ENCODE data around the gene ROBO4. TPM values are rescaled to one million over a fixed set of nuclear protein-coding genes. Genes with fewer than 3 reads are reported as not detected.

Gene ROBO4
- polyA plus RNA-seq (2013, experiment 1 of 2): 0.17 TPM
- 0.22 TPM for polyA plus RNA-seq (2013, experiment 2 of 2)

GRCh38 chr11:124897674-124898262 is at the start of gene ROBO4:
ROBO4 (minus strand) TSS chr11:124897865; CDS start chr11:124897795, 70 bp downstream.
- peaks cover 28% of the 10 kb centered on the region for H3K4me1 ChIP-seq (ENCODE audit: control insufficient read depth, insufficient read depth, low read depth, low read length)

GRCh38 chr11:124946735-124947141 is 49.1 kb upstream of the ROBO4 start:
- no peak overlapping the region for H3K4me3 ChIP-seq (ENCODE audit: insufficient read depth in 1 of 2, low read depth in 1 of 2, low read length in 2 of 2)
- no peak overlapping the region for H2AK5ac ChIP-seq (ENCODE audit: low read length, severe bottlenecking)
- no peaks in the 10 kb centered on the region for H3K36me3 ChIP-seq (ENCODE audit: control insufficient read depth in 1 of 2, insufficient read depth in 2 of 2, low read depth in 1 of 2, low read length in 2 of 2)
- peak overlapping the region; percentile 68 for H3K9ac ChIP-seq (ENCODE audit: low read length)
- DNase-seq: no peak
- no peak overlapping the region for H3K4ac ChIP-seq (ENCODE audit: low read depth in 1 of 2, low read length in 2 of 2)
- no peak overlapping the region for H3K23ac ChIP-seq (ENCODE audit: low read length in 2 of 2)
- no peak overlapping the region for H3K14ac ChIP-seq (ENCODE audit: low read length in 2 of 2)
- H3K79me1 ChIP-seq (replicated peaks; ENCODE audit: low read length, poor library complexity, severe bottlenecking): no peaks in the 10 kb centered on the region
- no peak overlapping the region for H4K91ac ChIP-seq (ENCODE audit: low read length)
- no peak overlapping the region for H2BK12ac ChIP-seq (ENCODE audit: low read length in 2 of 2)
- no peak overlapping the region for H4K8ac ChIP-seq (ENCODE audit: low read length)
- H2BK120ac ChIP-seq (ENCODE audit: low read depth, low read length): no peak overlapping the region
- H3K4me2 ChIP-seq (ENCODE audit: low read length, poor library complexity, severe bottlenecking): no peak overlapping the region
- peaks cover 2% of the 10 kb centered on the region for H3K9me3 ChIP-seq (ENCODE audit: control insufficient read depth, low read length)
- H2BK5ac ChIP-seq (ENCODE audit: low read depth, low read length, poor library complexity, severe bottlenecking): no peak overlapping the region
- no peak overlapping the region for H3K27ac ChIP-seq (ENCODE audit: low read length, poor library complexity, severe bottlenecking)
- no peak overlapping the region for H2AFZ ChIP-seq (ENCODE audit: low read depth, low read length)
- 73% methylated on average over 2 of the region's 2 CpGs for WGBS
- H3K18ac ChIP-seq (ENCODE audit: low read depth in 1 of 2, low read length in 2 of 2): no peak overlapping the region
- no peaks in the 10 kb centered on the region for H3K27me3 ChIP-seq (ENCODE audit: control insufficient read depth in 1 of 2, insufficient read depth in 1 of 2, low read length in 2 of 2)
- H2BK15ac ChIP-seq (ENCODE audit: low read depth, poor library complexity, severe bottlenecking): no peak overlapping the region
- no peaks in the 10 kb centered on the region for H3K4me1 ChIP-seq (ENCODE audit: control insufficient read depth, insufficient read depth, low read depth, low read length)

More at GRCh38 chr11:124897674-124898262, at the start of gene ROBO4:
- H3K14ac ChIP-seq (ENCODE audit: low read length in 2 of 2): peak within 1 kb of the TSS in 1 of 2 experiments; percentile 49
- peak within 1 kb of the TSS; percentile 44 for H2BK15ac ChIP-seq (ENCODE audit: low read depth, poor library complexity, severe bottlenecking)
- H2AFZ ChIP-seq (ENCODE audit: low read depth, low read length): peak within 1 kb of the TSS; percentile 72
- no peak within 1 kb of the TSS for H3K23ac ChIP-seq (ENCODE audit: low read length in 2 of 2)
- peak within 1 kb of the TSS; percentile 87 for H3K27ac ChIP-seq (ENCODE audit: low read length, poor library complexity, severe bottlenecking)
- H2BK5ac ChIP-seq (ENCODE audit: low read depth, low read length, poor library complexity, severe bottlenecking): peak within 1 kb of the TSS; percentile 47
- peak within 1 kb of the TSS; percentile 63 to 68 for H3K18ac ChIP-seq (ENCODE audit: low read depth in 1 of 2, low read length in 2 of 2)
- no peaks in the 10 kb centered on the region for H3K79me1 ChIP-seq (replicated peaks; ENCODE audit: low read length, poor library complexity, severe bottlenecking)
- H4K8ac ChIP-seq (ENCODE audit: low read length): peak within 1 kb of the TSS; percentile 92
- H2AK5ac ChIP-seq (ENCODE audit: low read length, severe bottlenecking): peak within 1 kb of the TSS; percentile 54
- peak within 1 kb of the TSS; percentile 87 for H4K91ac ChIP-seq (ENCODE audit: low read length)
- H3K27me3 ChIP-seq (ENCODE audit: control insufficient read depth in 1 of 2, insufficient read depth in 1 of 2, low read length in 2 of 2): peaks cover 0 to under 1% of the 10 kb centered on the region in 2 experiments
- H3K4ac ChIP-seq (ENCODE audit: low read depth in 1 of 2, low read length in 2 of 2): peak within 1 kb of the TSS; percentile 49 to 82
- H3K4me2 ChIP-seq (ENCODE audit: low read length, poor library complexity, severe bottlenecking): no peak within 1 kb of the TSS
- peak within 1 kb of the TSS; percentile 78 for H3K9ac ChIP-seq (ENCODE audit: low read length)
- peaks cover 0 to 3% of the 10 kb centered on the region in 2 experiments for H3K36me3 ChIP-seq (ENCODE audit: control insufficient read depth in 1 of 2, insufficient read depth in 2 of 2, low read depth in 1 of 2, low read length in 2 of 2)
- no peak for DNase-seq
- H3K4me3 ChIP-seq (ENCODE audit: insufficient read depth in 1 of 2, low read depth in 1 of 2, low read length in 2 of 2): peak within 1 kb of the TSS in 1 of 2 experiments; percentile 53
- H3K9me3 ChIP-seq (ENCODE audit: control insufficient read depth, low read length): no peaks in the 10 kb centered on the region
- H2BK12ac ChIP-seq (ENCODE audit: low read length in 2 of 2): peak within 1 kb of the TSS; percentile 2 to 76
- whole genome bisulfite sequencing: 39% methylated on average over 12 of the region's 12 CpGs
- H2BK120ac ChIP-seq (ENCODE audit: low read depth, low read length): peak within 1 kb of the TSS; percentile 35

GRCh38 chr11:124945826-124946225 is 48.2 kb upstream of the ROBO4 start:
- Histone ChIP-seq H3K4me1 (ENCODE audit: control insufficient read depth, insufficient read depth, low read depth, low read length) (no peaks in the 10 kb centered on the region), H3K27me3 (ENCODE audit: control insufficient read depth in 1 of 2, insufficient read depth in 1 of 2, low read length in 2 of 2) (no peaks in the 10 kb centered on the region), H2BK15ac (ENCODE audit: low read depth, poor library complexity, severe bottlenecking) (no peak overlapping the region), H3K9ac (ENCODE audit: low read length) (no peak overlapping the region), H3K79me1 (replicated peaks; ENCODE audit: low read length, poor library complexity, severe bottlenecking) (no peaks in the 10 kb centered on the region), H3K4ac (ENCODE audit: low read depth in 1 of 2, low read length in 2 of 2) (no peak overlapping the region), H2AFZ (ENCODE audit: low read depth, low read length) (no peak overlapping the region), H3K9me3 (ENCODE audit: control insufficient read depth, low read length) (peaks cover 2% of the 10 kb centered on the region), H3K36me3 (ENCODE audit: control insufficient read depth in 1 of 2, insufficient read depth in 2 of 2, low read depth in 1 of 2, low read length in 2 of 2) (no peaks in the 10 kb centered on the region), H3K18ac (ENCODE audit: low read depth in 1 of 2, low read length in 2 of 2) (no peak overlapping the region), H4K91ac (ENCODE audit: low read length) (no peak overlapping the region), H3K4me2 (ENCODE audit: low read length, poor library complexity, severe bottlenecking) (no peak overlapping the region), H2BK12ac (ENCODE audit: low read length in 2 of 2) (no peak overlapping the region), H3K23ac (ENCODE audit: low read length in 2 of 2) (no peak overlapping the region), H2BK5ac (ENCODE audit: low read depth, low read length, poor library complexity, severe bottlenecking) (no peak overlapping the region), H2BK120ac (ENCODE audit: low read depth, low read length) (no peak overlapping the region), H2AK5ac (ENCODE audit: low read length, severe bottlenecking) (no peak overlapping the region), H4K8ac (ENCODE audit: low read length) (no peak overlapping the region), H3K14ac (ENCODE audit: low read length in 2 of 2) (no peak overlapping the region), H3K4me3 (ENCODE audit: insufficient read depth in 1 of 2, low read depth in 1 of 2, low read length in 2 of 2) (no peak overlapping the region), H3K27ac (ENCODE audit: low read length, poor library complexity, severe bottlenecking) (no peak overlapping the region)
- WGBS: 40% methylated on average over 3 of the region's 6 CpGs
- no peak for DNase-seq

GRCh38 chr11:124944565-124944964 is 46.9 kb upstream of the ROBO4 start:
- no peak overlapping the region for H3K23ac ChIP-seq (ENCODE audit: low read length in 2 of 2)

More at GRCh38 chr11:124944565-124944964, 46.9 kb upstream of the ROBO4 start:
- H3K4ac ChIP-seq (ENCODE audit: low read depth in 1 of 2, low read length in 2 of 2): no peak overlapping the region
- H3K4me1 ChIP-seq (ENCODE audit: control insufficient read depth, insufficient read depth, low read depth, low read length): no peaks in the 10 kb centered on the region
- H3K27ac ChIP-seq (ENCODE audit: low read length, poor library complexity, severe bottlenecking): no peak overlapping the region
- H3K79me1 ChIP-seq (replicated peaks; ENCODE audit: low read length, poor library complexity, severe bottlenecking): no peaks in the 10 kb centered on the region
- no peak overlapping the region for H3K14ac ChIP-seq (ENCODE audit: low read length in 2 of 2)
- H2AFZ ChIP-seq (ENCODE audit: low read depth, low read length): no peak overlapping the region
- no peaks in the 10 kb centered on the region for H3K27me3 ChIP-seq (ENCODE audit: control insufficient read depth in 1 of 2, insufficient read depth in 1 of 2, low read length in 2 of 2)
- 94% methylated on average over 2 of the region's 3 CpGs for WGBS
- H2BK12ac ChIP-seq (ENCODE audit: low read length in 2 of 2): no peak overlapping the region
- H3K4me2 ChIP-seq (ENCODE audit: low read length, poor library complexity, severe bottlenecking): no peak overlapping the region
- no peak overlapping the region for H2AK5ac ChIP-seq (ENCODE audit: low read length, severe bottlenecking)
- no peak overlapping the region for H4K8ac ChIP-seq (ENCODE audit: low read length)
- no peak overlapping the region for H3K18ac ChIP-seq (ENCODE audit: low read depth in 1 of 2, low read length in 2 of 2)
- H2BK15ac ChIP-seq (ENCODE audit: low read depth, poor library complexity, severe bottlenecking): no peak overlapping the region
- no peak overlapping the region for H4K91ac ChIP-seq (ENCODE audit: low read length)
- DNase-seq: no peak
- H2BK120ac ChIP-seq (ENCODE audit: low read depth, low read length): no peak overlapping the region
- no peaks in the 10 kb centered on the region for H3K36me3 ChIP-seq (ENCODE audit: control insufficient read depth in 1 of 2, insufficient read depth in 2 of 2, low read depth in 1 of 2, low read length in 2 of 2)
- H3K4me3 ChIP-seq (ENCODE audit: insufficient read depth in 1 of 2, low read depth in 1 of 2, low read length in 2 of 2): no peak overlapping the region
- no peak overlapping the region for H2BK5ac ChIP-seq (ENCODE audit: low read depth, low read length, poor library complexity, severe bottlenecking)
- H3K9me3 ChIP-seq (ENCODE audit: control insufficient read depth, low read length): peaks cover 2% of the 10 kb centered on the region
- no peak overlapping the region for H3K9ac ChIP-seq (ENCODE audit: low read length)
